ENCODE data around the gene HRK.

Gene HRK

GRCh38 chr12:116876151-116876869 is 4.9 kb downstream of the HRK start:
- no peak overlapping the region for H3K4me3 ChIP-seq (ENCODE audit: low read depth, low read length)
- no peak for DNase-seq (ENCODE audit: low read depth)

DNA sequence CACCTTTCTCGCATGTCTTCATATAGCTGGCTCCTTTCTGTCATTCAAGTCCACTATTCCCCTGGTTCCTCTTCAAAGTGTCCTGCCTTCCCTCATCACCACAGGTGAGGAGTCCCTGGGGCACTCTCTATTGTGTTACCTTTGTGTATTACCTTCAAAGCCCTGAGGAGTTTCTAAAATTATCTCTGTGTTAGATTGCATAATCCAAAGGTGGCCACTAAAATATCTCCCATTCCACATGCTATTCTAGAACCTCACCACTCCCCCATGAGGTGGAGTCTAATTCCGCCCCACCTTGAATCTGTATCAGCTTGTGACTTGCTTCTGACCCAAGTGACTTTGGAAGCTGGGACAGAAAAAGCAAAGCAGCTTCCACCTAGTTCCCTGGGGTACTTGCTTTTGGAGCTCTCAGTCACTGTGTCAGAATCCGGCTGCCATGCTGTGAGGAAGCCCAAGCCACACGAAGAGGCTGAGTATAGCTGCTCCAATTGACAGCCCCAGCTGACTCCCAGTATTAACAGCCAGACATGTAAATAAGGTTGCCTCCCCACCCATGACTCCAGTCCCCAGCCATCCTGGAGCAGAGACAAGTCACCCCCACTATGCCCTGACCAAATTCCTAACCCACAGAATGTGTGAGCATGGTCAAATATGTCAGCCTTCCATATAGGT is 6.8 kb downstream of the HRK start:
- H3K4me3 ChIP-seq (ENCODE audit: low read depth, low read length), result no peak overlapping the region
- DNase-seq (ENCODE audit: low read depth), result no peak

DNA sequence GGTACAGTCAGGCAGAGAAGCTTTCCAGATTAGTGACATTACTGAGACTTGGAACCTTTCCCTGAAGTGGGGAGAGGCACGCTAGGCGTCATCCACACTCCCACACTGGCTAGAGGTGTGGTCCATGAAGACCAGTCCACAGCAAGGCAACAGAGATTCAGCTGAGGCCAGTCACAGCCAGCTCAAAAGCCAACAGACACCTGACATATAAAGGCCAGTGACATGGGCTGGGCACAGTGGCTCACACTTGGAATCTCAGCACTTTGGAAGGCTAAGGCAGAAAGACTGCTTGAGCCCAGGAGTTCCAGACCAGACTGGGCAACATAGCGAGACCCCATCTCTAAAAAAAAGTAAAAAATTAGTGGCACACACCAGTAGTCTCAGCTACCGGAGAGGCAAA is 10.9 kb downstream of the HRK start:
- H3K4me3 ChIP-seq (ENCODE audit: low read depth, low read length), result no peak overlapping the region
- DNase-seq (ENCODE audit: low read depth), result no peak

DNA sequence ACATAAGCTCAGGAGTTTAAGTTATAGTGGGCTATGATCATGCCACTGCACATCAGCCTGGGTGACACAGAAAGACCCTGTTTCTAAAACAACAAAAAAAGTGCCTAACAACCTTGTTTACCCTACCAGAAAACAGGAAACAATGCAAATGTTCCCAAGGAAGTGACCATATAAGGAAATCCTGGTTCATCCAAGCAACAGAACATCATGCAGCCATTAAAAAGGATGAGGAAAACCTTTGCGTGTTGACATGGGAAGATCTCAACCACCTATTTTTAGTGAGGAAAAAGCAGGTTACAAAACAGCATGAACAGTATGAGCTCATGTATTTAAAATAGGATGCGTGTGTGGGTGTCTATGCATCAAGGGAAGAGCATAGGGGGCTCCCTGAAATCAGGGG is 13.7 kb downstream of the HRK start:
- DNase-seq (ENCODE audit: low read depth), result no peak
- H3K4me3 ChIP-seq (ENCODE audit: low read depth, low read length), result no peak overlapping the region

DNA sequence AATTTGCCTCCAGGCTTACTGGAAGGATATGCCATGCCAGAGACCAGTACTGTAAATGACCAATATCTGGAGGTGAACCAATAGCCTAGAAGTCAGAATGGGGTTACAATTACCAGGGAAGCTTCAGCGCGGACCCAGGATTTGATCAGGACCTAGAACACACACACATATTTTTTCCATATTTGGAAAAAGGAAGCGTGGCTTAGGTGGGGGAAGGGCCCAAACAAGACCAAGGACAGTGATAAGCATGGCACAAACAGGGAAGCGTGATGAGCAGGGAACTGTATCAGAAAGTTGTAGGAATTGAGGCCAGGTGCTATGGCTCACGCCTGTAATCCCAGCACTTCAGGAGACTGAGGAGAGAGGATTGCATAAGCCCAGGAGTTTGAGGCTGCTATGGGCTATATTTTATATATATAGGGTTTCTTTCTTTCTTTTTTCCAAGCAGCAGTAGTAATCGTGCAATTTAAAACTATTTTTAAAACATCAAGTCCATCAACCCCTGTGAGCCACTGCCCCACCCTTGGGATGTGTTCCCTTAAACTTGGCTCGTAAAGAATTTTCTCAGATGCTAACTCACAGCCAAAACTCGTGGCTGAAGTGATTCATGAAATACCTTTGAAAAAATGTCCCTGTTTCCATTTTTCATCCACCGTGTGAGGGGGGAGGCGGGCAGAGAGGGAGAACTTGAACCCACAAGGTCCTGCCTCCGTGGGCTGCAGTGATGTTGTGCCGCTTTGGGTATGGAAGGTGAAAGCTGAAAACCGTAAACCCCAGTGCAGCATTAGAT is 16.7 kb downstream of the HRK start:
- DNase-seq (ENCODE audit: low read depth), result peak; percentile 39
- H3K4me3 ChIP-seq (ENCODE audit: low read depth, low read length), result no peak overlapping the region

- no peak overlapping the region for H3K4me3 ChIP-seq (ENCODE audit: low read depth, low read length)
- no peak for DNase-seq (ENCODE audit: low read depth)
Observed at GRCh38 chr12:116863275-116863767, 17.9 kb downstream of the HRK start.

- DNase-seq (ENCODE audit: low read depth), result no peak
- H3K4me3 ChIP-seq (ENCODE audit: low read depth, low read length), result no peak overlapping the region
Observed at GRCh38 chr12:116862167-116862566, 19.1 kb downstream of the HRK start.

DNA sequence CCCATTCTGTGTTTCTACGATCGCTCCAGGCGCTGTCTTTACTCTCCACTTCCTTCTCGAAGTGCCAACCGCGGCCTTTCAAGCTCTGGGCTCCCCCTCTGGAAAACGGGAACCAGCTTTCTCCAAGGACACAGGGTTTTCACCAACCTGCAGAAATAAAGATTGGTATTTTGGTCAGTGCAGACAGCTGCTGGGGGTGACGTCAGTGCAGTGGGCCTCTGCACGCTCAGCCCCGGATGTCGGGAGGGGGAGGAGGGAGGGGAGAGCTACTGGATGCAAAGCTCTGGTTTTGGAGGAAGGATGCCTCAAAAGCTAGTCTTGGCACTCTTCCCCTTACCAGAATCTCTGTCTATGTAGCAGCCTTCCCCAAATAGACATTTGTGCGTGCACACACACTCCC is 19.9 kb downstream of the HRK start:
- peak; percentile 50 for DNase-seq (ENCODE audit: low read depth)
- H3K4me3 ChIP-seq (ENCODE audit: low read depth, low read length), result peak overlapping the region; percentile 13

GRCh38 chr12:116860263-116860662 is 21.0 kb downstream of the HRK start:
- DNase-seq (ENCODE audit: low read depth), result no peak
- H3K4me3 ChIP-seq (ENCODE audit: low read depth, low read length), result peak overlapping the region; percentile 26

DNA sequence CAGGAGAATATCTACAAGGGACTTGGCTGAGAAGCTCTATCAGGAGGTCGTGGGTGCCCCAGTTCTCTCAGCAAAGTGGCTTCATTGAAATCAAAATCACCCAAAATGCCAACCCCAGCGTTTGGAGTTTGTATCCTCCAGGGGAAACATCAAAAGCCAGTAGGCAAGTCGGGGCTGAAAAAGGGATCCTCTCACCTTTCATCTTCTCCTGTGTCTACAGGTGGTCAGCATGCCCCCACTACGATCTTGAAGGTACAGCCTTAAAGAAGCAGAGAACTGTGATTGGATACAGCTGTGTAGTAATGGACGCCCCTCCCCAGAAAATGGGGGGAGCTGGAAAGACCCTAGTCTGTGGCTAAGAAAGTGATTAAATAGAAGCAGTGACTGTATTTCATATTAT is 22.2 kb downstream of the HRK start:
- H3K4me3 ChIP-seq (ENCODE audit: low read depth, low read length), result no peak overlapping the region
- DNase-seq (ENCODE audit: low read depth), result no peak

- no peak for DNase-seq (ENCODE audit: low read depth)
- H3K4me3 ChIP-seq (ENCODE audit: low read depth, low read length), result no peak overlapping the region
Observed at GRCh38 chr12:116856729-116857128, 24.5 kb downstream of the HRK start.

DNA sequence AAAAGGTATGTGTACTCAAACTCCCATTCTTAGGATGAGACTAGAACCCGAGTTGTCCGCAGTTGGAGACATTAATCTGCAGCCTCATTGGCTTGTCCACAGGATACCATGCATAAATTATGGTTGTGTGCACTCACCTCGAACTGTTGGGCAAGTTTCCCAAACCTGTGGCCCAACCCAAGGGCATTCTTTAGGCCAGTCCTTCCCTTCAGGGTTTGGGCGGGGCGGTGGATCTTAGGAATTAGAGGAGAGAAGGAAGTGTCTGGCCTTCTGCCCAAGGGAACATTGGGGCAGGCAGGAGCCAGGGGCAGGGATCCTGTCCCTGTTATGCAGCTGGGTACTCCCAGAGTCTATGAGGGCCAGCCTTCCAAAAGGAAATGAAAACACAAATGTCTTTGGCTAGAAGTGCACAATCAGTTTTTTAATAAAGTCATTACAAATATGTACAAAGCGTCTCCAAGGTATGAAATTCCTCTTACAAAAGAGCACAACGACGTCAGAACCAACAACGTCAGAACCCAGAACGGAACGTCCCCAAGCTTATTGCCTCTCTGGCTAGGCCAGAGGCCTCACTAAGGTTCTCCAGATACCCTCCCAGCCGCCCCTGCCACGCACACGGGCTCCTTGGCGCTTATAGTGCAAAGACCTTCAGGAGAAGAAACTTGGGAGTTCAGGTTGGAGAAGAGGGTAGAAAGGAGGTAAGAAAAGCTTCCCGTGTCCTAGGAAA is 25.3 kb downstream of the HRK start:
- DNase-seq (ENCODE audit: low read depth), result no peak

GRCh38 chr12:116853507-116853906 is 27.7 kb downstream of the HRK start:
- no peak overlapping the region for H3K4me3 ChIP-seq (ENCODE audit: low read depth, low read length)
- no peak for DNase-seq (ENCODE audit: low read depth)

More for the DNA sequence above, 25.3 kb downstream of the HRK start:
- no peak overlapping the region for H3K4me3 ChIP-seq (ENCODE audit: low read depth, low read length)

DNA sequence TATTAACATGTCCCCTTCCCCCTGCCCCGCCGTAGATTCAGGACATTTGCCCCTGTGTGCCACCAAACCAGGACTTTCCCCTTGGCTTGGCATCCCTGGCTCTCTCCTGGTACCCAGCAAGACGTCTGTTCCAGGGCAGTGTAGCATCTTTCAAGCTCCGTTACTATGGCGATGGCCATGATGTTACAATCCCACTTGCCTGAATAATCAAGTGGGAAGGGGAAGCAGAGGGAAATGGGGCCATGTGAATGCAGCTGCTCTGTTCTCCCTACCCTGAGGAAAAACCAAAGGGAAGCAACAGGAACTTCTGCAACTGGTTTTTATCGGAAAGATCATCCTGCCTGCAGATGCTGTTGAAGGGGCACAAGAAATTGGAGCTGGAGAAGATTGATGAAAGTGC is 28.9 kb downstream of the HRK start:
- no peak for DNase-seq (ENCODE audit: low read depth)
- no peak overlapping the region for H3K4me3 ChIP-seq (ENCODE audit: low read depth, low read length)

DNA sequence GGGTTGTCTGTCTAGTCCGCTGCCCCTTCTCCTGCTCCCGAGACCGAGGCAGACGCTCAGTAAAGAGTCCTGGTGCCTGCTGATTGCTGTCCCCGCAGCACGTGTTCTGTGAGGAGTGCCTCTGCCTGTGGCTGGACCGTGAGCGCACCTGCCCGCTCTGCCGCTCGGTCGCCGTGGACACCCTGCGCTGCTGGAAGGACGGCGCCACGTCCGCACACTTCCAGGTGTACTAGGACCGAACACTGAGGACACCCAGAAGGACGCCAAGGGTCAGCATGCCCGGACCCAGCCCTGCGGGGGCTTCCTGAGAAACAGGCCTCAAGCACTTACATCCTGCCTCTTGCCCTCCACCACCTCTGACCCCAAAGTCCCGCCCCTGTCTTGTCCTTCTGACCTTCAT is 32.0 kb downstream of the HRK start:
- no peak overlapping the region for H3K4me3 ChIP-seq (ENCODE audit: low read depth, low read length)
- DNase-seq (ENCODE audit: low read depth), result no peak

GRCh38 chr12:116843085-116843484 is 38.2 kb downstream of the HRK start:
- no peak for DNase-seq (ENCODE audit: low read depth)
- no peak overlapping the region for H3K4me3 ChIP-seq (ENCODE audit: low read depth, low read length)

DNA sequence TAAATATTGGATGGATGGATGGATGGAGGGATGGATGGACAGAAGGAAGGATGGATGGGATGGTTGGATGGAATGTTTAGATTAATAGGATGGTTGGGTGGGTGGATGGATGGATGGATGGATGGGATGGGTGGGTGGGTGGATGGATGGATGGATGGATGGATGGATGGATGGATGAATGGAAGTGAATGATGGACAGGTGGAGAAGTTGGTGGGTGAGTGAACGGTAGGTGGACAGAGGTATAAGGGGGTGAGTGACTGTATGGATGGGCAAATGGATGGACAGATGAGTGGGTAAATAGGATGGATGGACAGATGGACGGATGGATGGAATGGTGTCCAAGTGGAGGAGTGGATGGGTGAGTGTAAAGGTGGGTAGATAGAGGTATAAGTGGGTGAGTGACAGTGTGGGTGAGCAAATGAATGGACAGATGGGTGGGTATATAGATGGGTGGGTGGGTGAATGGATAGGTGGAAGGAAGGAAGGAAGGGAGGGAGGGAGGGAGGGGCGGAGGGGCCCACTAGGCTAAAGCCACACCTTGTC is 41.9 kb downstream of the HRK start:
- no peak for DNase-seq (ENCODE audit: low read depth)
- no peak overlapping the region for H3K4me3 ChIP-seq (ENCODE audit: low read depth, low read length)

- no peak for DNase-seq (ENCODE audit: low read depth)
- H3K4me3 ChIP-seq (ENCODE audit: low read depth, low read length), result no peak overlapping the region
Observed at GRCh38 chr12:116838365-116838764, 42.9 kb downstream of the HRK start.

- H3K4me3 ChIP-seq (ENCODE audit: low read depth, low read length), result no peak overlapping the region
- no peak for DNase-seq (ENCODE audit: low read depth)
Observed at GRCh38 chr12:116837097-116837496, 44.1 kb downstream of the HRK start.

All from skeletal muscle cell (primary cell).